PFSK-1 (cell line): ENCODE results near the gene IGF2BP3.

Source experiments
- POLR2AphosphoS5 ChIP-seq: IDR thresholded peaks from 2 replicates; pipeline ENCODE4 v1.6.1; 2012; ENCODE audit warnings: low read depth, mild to moderate bottlenecking, control low read depth, low read length, moderate library complexity
- REST ChIP-seq, 2 experiments: IDR thresholded peaks; 2 replicates each; pipeline versions ENCODE4 v1.6.1 to v1.8.0; 2011 to 2012; ENCODE audit warnings: low read depth in 2 of 2, low read length in 2 of 2, control low read depth in 1 of 2, inconsistent platforms in 1 of 2, mild to moderate bottlenecking in 1 of 2, moderate library complexity in 1 of 2; ENCODE audit not compliant: insufficient read depth in 1 of 2
- SIN3A ChIP-seq: IDR thresholded peaks from 2 replicates; pipeline ENCODE4 v1.6.1; 2012; ENCODE audit warnings: mild to moderate bottlenecking, low read length, moderate library complexity, borderline replicate concordance; ENCODE audit not compliant: insufficient read depth

- no peak for TF ChIP-seq REST (IDR thresholded peaks at IDR 0.05; ENCODE audit: insufficient read depth in 1 of 2, low read depth in 2 of 2, low read length in 2 of 2)
- TF ChIP-seq POLR2AphosphoS5, result no peak
- TF ChIP-seq SIN3A, result no peak
These were observed 133.4 kb downstream of the IGF2BP3 start for GRCh38 chr7:23336799-23337283.
